Left ventricle myocardium inferior (tissue), 1 donor: Measurements from ENCODE around the gene AKAP6. TPM values are rescaled to one million over a fixed set of nuclear protein-coding genes. Genes with fewer than 3 reads are reported as not detected.
A peak's percentile ranks its signal among the peaks of the same experiment; 100 is the strongest.
"Not testable (repeated sequence)": the region's sequence is repeated elsewhere in the genome, so short reads cannot be mapped to it uniquely, and the experiment has no call there.

Experiments used
- DNase-seq: peaks from one replicate; pipeline ENCODE4 v3.0.0-alpha.2; 2020
- H3K27ac ChIP-seq: fragments of 200-600 bp; replicated peaks from 2 replicates; pipeline ENCODE4 v1.8.0; 2021
- H3K27me3 ChIP-seq: fragments of 200-600 bp; 2 replicates; pipeline ENCODE4 v1.8.0; 2021; ENCODE audit warnings: low read depth
- H3K36me3 ChIP-seq: fragments of 200-600 bp; 2 replicates; pipeline ENCODE4 v1.8.0; 2021
- H3K4me1 ChIP-seq: fragments of 200-600 bp; 2 replicates; pipeline ENCODE4 v1.8.0; 2021
- H3K4me3 ChIP-seq: fragments of 200-600 bp; 2 replicates; pipeline ENCODE4 v1.8.0; 2021; ENCODE audit warnings: mild to moderate bottlenecking, moderate library complexity
- H3K9me3 ChIP-seq: fragments of 200-600 bp; replicated peaks from 2 replicates; pipeline ENCODE4 v1.8.0; 2021
- intact Hi-C: fragments of 100-400 bp; cut with micrococcal nuclease; formaldehyde crosslinking; loops from one replicate; pipeline ENCODE4 v1.11.0; 2022
- total RNA-seq: library from RNA; stranded (reverse); fragmentation: NEBNext Ultra II Directional; extraction: Animal tissue kit (Norgen Biotek cat#: 25700); gene quantifications from one replicate; pipeline ENCODE4 v1.2.1, GENCODE V29; 2021
- TF ChIP-seq, protein P1 (sequence below): fragments of 200-600 bp; IDR thresholded peaks from 2 replicates; pipeline ENCODE4 v1.8.0; 2021; ENCODE audit warnings: antibody characterized with exemption, mild to moderate bottlenecking, borderline replicate concordance
- donor health status: DM: no; HTN: yes; CAD: no; lungs with severe emphysema.

The AKAP6 gene
- total RNA-seq, 1 donor from 2014 or later = 218 TPM

DNA sequence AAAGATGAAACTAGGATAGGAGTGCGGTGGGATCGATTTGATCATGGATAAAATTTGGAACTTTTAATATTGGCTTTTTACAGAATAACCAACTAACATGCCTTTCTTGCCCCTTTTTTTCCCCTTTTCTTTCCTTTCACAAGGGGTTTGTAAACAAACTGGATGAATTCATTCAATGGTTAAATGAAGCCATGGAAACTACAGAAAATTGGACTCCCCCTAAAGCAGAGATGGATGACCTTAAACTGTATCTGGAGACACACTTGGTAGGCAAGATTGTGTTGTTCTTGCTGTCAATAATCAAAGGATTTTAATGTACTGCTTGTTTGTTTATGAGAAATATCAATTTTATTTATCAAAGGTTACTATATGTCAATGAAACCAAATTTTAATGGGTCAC, 247.9 kb downstream of the AKAP6 start:
- intact Hi-C loops = loop anchor here (5.0 kb wide), 2 partner anchors 250 to 1215 kb away; no protein-coding TSS in a partner anchor
- H3K4me1 ChIP-seq = peaks cover 45% of the 10 kb centered on the region
- H3K36me3 ChIP-seq = no peaks in the 10 kb centered on the region
- H3K27me3 ChIP-seq = no peaks in the 10 kb centered on the region
- no peaks in the 10 kb centered on the region for H3K9me3 ChIP-seq
- no peak for DNase-seq
- peak overlapping the region; percentile 9 for H3K27ac ChIP-seq
- no peak overlapping the region for H3K4me3 ChIP-seq
- TF ChIP-seq, protein P1, sequence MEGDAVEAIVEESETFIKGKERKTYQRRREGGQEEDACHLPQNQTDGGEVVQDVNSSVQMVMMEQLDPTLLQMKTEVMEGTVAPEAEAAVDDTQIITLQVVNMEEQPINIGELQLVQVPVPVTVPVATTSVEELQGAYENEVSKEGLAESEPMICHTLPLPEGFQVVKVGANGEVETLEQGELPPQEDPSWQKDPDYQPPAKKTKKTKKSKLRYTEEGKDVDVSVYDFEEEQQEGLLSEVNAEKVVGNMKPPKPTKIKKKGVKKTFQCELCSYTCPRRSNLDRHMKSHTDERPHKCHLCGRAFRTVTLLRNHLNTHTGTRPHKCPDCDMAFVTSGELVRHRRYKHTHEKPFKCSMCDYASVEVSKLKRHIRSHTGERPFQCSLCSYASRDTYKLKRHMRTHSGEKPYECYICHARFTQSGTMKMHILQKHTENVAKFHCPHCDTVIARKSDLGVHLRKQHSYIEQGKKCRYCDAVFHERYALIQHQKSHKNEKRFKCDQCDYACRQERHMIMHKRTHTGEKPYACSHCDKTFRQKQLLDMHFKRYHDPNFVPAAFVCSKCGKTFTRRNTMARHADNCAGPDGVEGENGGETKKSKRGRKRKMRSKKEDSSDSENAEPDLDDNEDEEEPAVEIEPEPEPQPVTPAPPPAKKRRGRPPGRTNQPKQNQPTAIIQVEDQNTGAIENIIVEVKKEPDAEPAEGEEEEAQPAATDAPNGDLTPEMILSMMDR = no peak

DNA sequence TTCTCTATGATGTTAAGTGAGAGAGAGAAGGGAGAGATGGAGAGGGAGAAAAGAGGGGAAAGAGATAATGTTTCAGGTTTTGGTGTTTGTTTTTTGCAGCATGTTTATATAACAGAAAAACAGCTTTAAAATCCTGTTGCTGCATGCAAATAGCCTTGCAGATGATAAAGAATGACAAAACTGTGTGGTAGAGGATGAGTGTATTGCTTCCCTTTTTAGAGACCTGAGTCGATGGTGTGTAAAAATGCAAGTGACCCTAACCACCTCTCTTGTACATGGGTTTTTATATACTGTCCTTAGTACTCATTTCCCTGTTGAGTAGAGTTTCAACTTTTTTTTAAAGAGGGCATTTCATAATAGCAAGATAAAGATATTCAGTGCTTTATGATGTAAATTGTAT, 249.1 kb downstream of the AKAP6 start:
- Histone ChIP-seq H3K27me3 (no peaks in the 10 kb centered on the region), H3K9me3 (no peaks in the 10 kb centered on the region), H3K4me1 (peaks cover 34% of the 10 kb centered on the region), H3K4me3 (no peak overlapping the region), H3K36me3 (no peaks in the 10 kb centered on the region), H3K27ac (no peak overlapping the region)
- intact Hi-C loops = loop anchor here (5.0 kb wide), 2 partner anchors 249 to 1214 kb away; no protein-coding TSS in a partner anchor
- DNase-seq = no peak
- TF ChIP-seq, protein P1 = no peak

DNA sequence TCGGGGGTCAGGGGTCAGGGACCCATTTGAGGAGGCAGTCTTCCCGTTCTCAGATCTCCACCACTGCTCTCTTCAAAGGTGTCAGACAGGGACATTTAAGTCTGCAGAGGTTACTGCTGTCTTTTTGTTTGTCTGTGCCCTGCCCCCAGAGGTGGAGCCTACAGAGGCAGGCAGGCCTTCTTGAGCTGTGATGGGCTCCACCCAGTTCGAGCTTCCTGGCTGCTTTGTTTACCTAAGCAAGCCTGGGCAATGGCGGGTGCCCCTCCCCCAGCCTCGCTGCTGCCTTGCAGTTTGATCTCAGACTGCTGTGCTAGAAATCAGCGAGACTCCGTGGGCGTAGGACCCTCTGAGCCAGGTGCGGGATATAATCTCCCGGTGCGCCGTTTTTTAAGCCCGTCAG, 254.3 kb downstream of the AKAP6 start:
- H3K27me3 ChIP-seq, H3K36me3 ChIP-seq, DNase-seq, H3K4me3 ChIP-seq, H3K27ac ChIP-seq, intact Hi-C loops, H3K9me3 ChIP-seq, H3K4me1 ChIP-seq: not testable (repeated sequence)

DNA sequence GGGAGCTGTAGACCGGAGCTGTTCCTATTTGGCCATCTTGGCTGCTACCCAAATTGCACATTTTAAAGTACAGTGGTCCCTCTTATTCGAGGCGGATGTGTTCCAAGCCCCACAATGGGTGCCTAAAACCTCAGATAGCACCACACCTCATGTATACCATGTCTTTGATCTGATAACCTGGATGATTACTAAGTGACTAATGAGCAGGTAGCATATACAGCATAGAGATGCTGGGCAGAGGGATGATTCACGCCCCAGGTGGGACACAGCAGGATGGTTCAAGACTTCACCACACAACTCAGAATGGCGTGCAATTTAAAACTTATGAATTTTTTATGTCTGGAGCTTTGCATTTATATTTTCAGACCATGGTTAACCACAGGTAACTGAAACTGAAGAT, 255.0 kb downstream of the AKAP6 start:
- no peaks in the 10 kb centered on the region for H3K36me3 ChIP-seq
- intact Hi-C loops = no loop called here

DNA sequence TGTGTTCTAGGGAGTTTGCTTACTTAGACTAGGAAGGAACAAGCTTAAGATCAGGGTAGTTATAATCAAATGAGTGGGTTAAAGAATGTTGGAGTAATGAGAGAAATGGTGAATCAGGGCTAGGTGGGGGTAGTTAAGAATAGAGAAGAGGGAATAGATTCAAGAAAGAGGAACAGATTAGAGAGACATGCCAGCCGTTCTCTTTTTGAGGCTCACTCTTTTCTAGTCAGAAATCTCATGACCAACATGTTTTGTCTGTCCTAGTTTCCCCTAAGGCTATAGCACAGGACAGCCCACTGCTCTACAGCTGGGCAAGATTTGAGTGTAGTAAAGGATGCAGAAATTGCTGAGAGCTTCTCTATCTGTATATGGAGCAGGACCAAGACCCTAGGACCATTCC, 258.4 kb downstream of the AKAP6 start:
- no peaks in the 10 kb centered on the region for H3K27me3 ChIP-seq
- H3K4me3 ChIP-seq = no peak overlapping the region
- TF ChIP-seq, protein P1 = no peak
- peaks cover 25% of the 10 kb centered on the region for H3K4me1 ChIP-seq
- DNase-seq = no peak
- peaks cover 8% of the 10 kb centered on the region for H3K9me3 ChIP-seq
- intact Hi-C loops = no loop called here
- no peaks in the 10 kb centered on the region for H3K36me3 ChIP-seq
- H3K27ac ChIP-seq = no peak overlapping the region

More for the DNA sequence above, 255.0 kb downstream of the AKAP6 start:
- Histone ChIP-seq H3K9me3 (peaks cover 8% of the 10 kb centered on the region), H3K27me3 (no peaks in the 10 kb centered on the region), H3K27ac (no peak overlapping the region), H3K4me3 (no peak overlapping the region), H3K4me1 (peaks cover 2% of the 10 kb centered on the region)
- DNase-seq = no peak
- TF ChIP-seq, protein P1 = no peak

DNA sequence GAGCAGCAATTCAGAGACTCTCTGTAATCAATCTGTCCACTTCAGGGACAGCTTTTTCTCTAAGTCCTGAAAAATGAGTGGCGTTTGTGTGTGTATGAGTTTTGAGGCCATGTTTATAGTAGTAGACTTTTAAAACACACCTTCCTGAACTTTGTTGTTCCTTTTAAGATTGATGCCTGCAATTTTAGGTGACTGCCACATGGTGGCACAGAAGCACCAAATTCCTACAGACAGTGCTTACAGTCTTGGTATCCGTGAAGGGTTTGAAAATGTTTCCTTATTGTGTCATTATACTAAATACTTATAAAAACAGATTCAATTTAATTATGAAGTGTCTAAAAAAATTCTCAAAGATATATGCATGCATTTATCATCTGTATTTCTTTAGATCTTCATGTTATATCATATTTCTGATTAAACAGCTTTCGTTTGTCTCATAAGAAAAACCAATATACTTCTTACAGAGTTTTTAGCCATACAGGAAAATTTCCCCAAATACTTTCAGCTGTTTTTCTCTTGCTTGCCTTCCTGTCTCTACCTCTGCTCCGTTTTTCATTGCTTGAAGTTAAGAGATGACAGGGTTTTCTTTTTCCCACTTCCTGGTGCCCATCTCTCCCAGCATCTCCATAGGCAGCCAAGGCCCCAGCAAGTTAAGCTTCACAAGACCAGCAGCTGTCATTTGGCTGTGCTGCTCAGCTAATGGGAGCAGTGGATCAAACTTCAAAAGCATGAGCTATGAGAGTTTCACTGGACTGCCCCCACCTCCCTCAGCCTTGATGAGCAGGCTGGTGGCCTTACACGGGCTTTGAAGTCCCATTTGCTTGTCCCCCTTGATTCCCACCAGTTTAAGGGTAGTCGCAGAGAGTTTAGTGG, 259.6 kb downstream of the AKAP6 start:
- no peaks in the 10 kb centered on the region for H3K27me3 ChIP-seq
- H3K4me3 ChIP-seq = no peak overlapping the region
- H3K9me3 ChIP-seq = peaks cover 8% of the 10 kb centered on the region
- DNase-seq = no peak
- peaks cover 34% of the 10 kb centered on the region for H3K4me1 ChIP-seq
- H3K36me3 ChIP-seq = no peaks in the 10 kb centered on the region
- H3K27ac ChIP-seq = no peak overlapping the region
- intact Hi-C loops = no loop called here
- TF ChIP-seq, protein P1 = peak; percentile 59
